GM19099 (cell line): Measurements from ENCODE around the gene IFITM5.

Experiments
- POLR2A ChIP-seq: IDR thresholded peaks from 3 replicates; pipeline ENCODE4 v1.6.1; 2011; ENCODE audit warnings: low read depth; ENCODE audit not compliant: insufficient read length; ENCODE audit errors: extremely low read depth

Gene IFITM5

DNA sequence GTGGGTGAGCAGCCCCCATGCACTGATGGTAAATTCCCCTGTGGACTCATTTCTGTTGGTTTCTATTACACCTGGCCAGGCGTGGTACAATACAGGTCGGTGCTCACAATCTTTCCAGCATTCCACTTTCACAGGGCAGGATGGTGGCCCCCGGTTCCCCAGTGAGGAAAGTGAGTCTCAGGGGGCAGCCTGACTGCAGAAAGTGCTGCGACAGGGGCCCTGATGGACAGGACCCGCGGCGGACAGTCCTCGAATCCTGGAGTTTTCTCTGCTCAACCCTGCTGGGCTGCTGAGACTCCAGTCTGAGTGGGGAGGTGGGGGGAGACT lies 13.5 kb downstream of the IFITM5 start:
- no peak for TF ChIP-seq POLR2A

DNA sequence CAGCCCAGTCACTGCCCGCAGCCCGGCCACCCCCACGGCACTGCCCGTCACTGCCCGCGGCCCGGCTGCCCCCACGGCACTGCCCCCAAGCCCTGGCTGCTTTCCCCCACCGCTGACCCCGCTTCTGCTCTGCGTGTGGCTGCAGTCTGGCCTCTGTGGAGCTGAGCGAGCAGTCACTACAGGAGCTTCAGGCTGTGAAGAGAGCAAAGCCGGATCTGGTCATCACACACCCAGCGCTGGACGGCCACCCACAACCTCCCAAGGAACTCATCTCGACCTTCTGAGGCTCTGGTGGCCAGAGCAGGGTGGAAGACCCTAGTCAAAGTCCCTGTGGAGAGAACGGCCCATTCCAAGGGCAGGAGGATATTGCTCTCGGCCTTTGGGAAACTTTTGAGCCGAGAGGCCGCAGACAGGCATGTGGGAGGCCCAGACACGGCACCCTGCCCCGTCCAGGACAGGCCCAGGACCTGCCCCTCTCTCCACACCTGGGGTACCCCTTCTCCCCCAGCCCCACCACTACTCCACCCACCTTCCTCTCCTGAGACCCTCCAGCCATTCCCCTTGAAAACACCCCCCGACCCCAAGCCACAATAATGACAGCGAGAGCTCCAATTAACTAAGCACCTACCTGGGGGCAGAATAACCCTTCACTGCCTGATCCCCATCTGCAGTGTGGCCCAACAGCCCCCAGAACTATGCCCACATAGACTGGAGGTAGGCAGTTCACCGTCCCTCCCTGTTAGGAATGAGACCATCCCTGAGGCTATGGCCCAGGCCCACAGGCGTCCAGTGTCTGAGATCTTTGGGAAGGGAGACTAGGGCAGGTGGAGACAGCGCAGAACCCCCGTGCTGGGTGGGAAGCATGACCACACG lies 14.1 kb downstream of the IFITM5 start:
- no peak for TF ChIP-seq POLR2A

DNA sequence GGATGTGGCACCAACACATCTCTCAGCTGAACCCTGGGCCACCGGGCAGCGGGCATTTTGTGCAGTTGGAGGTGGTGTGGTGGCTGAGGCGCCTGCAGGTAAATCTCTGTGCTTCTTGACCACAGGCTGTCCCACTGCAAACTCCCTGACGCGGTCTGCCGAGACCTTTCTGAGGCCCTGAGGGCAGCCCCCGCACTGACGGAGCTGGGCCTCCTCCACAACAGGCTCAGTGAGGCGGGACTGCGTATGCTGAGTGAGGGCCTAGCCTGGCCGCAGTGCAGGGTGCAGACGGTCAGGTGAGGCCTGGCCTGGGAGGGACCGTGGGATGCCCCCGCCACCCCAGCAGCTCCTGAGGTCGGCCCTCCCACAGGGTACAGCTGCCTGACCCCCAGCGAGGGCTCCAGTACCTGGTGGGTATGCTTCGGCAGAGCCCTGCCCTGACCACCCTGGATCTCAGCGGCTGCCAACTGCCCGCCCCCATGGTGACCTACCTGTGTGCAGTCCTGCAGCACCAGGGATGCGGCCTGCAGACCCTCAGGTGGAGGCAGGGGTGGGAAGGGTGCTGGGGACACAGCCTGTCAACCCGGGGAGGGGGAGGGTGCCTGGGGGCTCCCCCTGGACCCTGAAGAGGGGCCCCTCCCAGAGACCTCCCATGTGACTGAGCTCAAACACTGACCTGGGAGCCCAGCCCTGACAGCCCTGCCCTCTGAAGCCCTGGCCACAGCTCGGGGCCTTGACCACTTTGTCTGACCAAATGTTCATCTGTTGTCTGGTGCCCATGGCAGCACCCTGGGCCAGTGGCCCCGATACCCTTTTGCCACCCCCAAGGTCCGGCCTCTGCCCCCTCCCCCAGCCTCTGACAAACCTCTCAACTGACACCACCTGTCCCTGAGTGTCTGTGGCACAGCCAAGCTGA lies 15.0 kb downstream of the IFITM5 start:
- TF ChIP-seq POLR2A = no peak

- TF ChIP-seq POLR2A = no peak
Measured at GRCh38 chr11:283405-284104, 15.8 kb downstream of the IFITM5 start.

DNA sequence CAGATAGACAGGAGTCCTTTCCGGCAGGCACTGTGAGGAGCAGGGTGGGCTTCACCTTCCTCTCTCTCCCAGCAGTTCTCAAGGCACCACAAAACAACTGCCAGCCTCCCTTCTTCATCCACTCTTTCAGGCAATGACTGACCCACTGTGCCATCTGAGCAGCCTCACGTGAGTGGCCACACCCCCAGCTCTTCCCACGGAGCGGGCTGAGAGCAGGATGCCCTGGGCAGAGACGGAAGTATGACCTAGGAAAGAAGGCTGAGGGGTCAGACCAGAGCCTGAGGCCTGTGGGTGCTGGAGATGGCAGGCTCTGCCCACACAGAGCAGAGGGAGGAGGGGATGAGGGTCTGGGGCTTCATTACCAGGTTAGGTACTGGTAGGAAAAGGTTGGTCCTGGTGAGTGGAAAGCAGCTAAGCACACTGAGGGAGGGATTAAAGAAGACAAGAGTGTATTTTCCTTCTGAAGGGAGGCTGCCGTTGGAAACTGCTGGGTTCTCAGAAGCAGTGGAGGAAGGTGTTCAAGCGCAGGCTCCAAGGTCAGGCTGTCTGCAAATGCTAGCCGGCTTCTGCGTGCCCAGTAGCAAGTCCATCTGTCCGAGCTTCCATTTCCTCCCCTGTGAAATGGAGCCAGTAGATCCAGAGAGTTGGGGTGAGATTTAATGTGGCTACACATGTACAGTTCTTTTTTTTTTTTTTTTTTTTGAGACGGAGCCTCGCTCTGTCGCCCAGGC lies 16.5 kb downstream of the IFITM5 start:
- no peak for TF ChIP-seq POLR2A

- no peak for TF ChIP-seq POLR2A
Measured at GRCh38 chr11:282171-282570, 17.2 kb downstream of the IFITM5 start.

DNA sequence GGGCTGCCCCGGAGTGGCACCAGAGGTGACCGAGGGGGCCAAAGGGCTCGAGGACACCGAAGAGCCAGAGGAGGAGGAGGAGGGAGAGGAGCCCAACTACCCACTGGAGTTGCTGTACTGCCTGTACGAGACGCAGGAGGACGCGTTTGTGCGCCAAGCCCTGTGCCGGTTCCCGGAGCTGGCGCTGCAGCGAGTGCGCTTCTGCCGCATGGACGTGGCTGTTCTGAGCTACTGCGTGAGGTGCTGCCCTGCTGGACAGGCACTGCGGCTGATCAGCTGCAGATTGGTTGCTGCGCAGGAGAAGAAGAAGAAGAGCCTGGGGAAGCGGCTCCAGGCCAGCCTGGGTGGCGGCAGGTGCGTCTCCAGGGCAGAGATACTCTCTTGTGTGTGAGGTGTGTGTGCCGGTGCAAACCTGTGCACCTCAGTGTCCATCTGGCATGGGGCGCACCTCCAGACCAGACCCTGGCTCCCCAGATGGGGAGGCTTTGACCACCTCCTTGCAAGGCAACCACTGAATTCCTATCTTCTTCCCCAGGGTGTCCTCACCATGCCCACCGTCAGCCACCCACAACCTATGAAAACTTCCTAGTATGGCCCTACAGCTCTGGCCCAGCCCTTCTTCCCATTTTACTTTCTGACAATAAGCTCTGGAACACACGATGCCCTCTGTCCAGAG lies 17.7 kb downstream of the IFITM5 start:
- no peak for TF ChIP-seq POLR2A

GRCh38 chr11:280706-281485 lies 18.4 kb downstream of the IFITM5 start:
- no peak for TF ChIP-seq POLR2A

DNA sequence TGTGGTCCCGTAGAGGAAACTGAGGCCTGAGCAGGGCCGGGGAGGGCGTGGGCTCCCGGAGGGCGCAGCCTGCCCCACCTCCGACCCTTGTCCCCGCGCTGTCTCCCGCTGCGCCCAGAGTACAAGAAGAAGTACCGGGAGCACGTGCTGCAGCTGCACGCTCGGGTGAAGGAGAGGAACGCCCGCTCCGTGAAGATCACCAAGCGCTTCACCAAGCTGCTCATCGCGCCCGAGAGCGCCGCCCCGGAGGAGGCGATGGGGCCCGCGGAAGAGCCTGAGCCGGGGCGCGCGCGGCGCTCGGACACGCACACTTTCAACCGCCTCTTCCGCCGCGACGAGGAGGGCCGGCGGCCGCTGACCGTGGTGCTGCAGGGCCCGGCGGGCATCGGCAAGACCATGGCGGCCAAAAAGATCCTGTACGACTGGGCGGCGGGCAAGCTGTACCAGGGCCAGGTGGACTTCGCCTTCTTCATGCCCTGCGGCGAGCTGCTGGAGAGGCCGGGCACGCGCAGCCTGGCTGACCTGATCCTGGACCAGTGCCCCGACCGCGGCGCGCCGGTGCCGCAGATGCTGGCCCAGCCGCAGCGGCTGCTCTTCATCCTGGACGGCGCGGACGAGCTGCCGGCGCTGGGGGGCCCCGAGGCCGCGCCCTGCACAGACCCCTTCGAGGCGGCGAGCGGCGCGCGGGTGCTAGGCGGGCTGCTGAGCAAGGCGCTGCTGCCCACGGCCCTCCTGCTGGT lies 19.2 kb downstream of the IFITM5 start:
- TF ChIP-seq POLR2A = no peak

- TF ChIP-seq POLR2A = no peak
Measured at GRCh38 chr11:279040-279965, 20.0 kb downstream of the IFITM5 start.

- no peak for TF ChIP-seq POLR2A
Measured at GRCh38 chr11:278001-278951, 21.1 kb downstream of the IFITM5 start, which contains the start of gene NLRP6. TSS of gene NLRP6 (plus strand) at chr11:278407. CDS start at chr11:278570, 163 bp downstream.
